GM19238 (cell line): ENCODE measurements around the gene CDKN1C.
A peak's percentile ranks its signal among the peaks of the same experiment; 100 is the strongest.

Source experiments
- DNase-seq: peaks from one replicate; pipeline ENCODE4 v3.0.0; 2011; ENCODE audit warnings: low spot score; ENCODE audit not compliant: insufficient read length

The CDKN1C gene

DNA sequence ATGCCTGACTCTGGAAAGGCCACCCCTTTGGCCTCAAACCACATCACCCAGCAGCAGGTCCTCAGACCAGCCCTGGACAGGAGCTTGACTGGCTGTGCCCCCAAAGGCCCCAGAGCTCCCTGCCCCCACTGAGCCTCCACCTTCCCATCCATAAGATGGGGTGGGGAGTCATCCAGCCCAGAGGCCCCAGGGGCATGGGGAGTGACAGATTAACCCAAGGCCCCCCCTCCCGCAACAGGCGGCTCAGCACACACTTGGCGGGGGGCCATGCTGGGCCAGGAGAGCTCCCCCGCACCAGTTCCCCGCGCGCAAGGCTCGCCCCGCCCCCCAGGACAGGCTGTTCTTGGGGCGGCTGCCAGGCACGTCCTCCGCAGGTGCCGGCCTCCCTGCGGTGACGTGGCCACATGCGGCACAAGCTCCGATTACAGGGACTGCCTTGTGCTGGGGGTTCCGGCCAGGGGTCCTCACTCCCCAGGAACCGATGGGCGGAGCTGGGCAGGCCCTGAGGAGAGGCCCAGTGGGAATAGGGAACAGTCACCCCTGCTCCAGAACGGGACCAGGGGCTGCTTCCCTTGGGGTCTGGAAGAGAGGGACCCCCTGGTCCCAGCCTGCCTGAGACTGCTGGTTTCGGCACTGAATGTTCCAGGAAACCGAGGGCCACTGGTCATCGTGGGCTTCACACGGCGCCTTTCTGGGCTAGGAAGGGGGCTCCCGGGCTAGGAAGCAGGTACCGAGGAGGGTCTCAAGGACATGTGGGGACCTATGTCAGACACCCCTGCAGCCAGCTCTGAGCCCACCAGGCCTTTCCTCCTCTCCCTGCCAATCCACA, 5.1 kb upstream of the CDKN1C start:
- DNase-seq = no peak

DNA sequence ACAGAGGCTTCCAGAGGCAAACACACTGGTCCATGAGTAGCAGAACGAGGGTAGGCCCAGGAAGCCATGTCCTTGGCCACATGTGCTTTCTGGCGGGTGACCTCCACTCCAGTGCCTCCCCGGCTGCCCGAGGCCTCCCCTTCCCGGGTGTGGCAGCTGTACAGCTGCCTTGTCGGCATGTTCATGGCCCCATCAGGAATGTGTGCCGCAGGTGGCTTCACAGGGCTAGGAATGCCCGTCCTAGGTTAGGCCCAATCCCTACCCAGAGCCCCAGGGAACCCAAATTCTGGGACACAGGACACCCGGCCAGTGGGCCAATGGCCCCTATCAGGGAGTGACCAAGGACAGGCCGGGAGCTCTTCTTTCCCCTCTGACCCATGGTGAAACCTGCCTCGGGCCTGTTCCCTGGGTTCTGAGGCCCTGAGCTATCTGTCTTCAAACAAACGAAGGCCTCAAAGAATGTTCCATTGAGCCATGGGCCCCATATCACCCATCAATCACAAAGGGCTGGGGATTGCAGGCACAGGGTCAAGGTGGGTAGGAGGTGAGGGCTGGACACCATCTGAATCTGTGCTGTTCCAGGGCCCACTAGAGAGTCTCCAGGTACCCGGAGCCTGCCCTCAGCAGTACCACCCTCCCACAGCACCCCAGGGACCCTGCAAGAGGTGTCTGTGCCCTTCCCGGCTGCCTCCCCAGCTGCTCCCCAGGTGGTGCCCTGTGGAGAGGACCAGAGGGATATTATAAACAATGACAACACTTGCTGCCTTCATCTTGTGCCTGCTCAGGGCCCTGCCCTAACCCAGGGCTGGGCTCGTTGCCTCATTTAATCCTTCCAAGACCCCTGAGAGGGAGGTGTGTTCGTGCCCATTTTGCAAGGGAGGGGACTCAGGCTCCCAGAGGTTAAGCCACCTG, 4.0 kb upstream of the CDKN1C start:
- no peak for DNase-seq

DNA sequence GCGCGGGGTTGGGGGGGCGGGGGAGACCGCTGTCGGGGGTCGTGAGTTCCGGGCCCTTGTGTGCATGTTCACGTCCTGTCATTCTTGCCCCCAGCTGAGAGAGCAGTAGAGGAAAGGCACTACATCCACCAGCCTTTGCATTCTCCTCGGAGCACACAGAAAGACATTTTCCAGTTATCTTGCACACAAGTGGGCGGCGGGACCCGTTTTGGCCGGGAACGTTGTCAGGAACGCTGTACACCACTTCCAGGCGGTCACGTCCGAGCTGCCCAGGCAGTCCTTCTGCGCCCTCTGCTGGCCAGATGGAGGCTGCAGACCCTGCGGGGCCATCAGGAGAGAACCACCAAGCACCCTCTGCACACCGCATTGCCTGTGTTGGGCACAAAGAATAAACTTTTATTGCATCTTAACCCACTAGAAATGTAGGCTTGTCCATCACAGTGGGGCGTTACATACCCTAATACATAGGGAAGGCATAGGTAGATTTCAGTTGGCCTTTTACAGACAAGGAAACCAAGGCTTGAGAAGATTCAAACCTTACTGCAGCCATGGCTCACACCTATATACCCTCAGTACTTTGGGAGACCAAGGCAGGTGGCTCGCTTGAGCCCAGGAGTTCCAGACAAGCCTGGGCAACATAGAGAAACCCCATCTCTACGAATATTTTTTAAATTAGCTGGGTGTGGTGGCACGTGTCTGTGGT, 2.8 kb upstream of the CDKN1C start:
- peak; percentile 80 for DNase-seq

GRCh38 chr11:2887515-2888195, 2.1 kb upstream of the CDKN1C start:
- DNase-seq = no peak

- no peak for DNase-seq
These were observed 1.4 kb upstream of the CDKN1C start for GRCh38 chr11:2886936-2887335.

DNA sequence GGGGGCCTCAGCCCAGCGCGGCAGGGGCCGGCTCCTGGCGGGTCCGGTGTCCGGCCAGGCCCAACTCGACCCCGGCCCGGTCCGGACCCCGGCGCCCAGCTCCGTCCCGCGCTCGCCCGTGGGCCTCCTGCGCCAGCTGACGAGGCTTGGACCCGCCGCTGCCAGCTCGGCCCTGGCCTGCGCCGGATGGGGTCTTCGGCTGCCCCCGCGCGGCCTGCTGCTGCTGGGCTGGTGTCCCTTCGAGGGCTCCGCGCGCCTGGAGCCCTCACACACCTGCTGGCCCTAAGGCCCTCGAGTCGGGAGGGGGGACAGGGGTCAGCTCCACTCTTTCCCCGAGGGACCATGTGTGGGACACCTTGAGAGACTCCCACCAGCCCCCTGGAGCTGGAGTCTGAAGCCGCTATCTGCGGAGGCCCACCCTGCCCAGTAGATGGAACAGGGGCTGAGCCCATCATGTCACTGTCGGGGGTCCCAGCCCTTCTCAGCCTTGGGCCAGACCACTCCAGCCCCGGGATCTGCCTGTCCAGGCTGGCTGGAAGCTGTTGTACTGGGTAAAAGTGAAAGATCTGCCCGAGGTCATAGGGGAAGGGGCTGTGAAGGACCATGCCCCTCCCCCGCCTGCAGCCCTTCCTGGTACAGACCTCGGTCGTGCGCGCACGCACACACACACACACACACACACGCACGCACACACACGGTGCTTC, 768 bp upstream of the CDKN1C start:
- no peak for DNase-seq

GRCh38 chr11:2885017-2885677, 428 bp downstream of the CDKN1C start:
- DNase-seq = peak; percentile 47

DNA sequence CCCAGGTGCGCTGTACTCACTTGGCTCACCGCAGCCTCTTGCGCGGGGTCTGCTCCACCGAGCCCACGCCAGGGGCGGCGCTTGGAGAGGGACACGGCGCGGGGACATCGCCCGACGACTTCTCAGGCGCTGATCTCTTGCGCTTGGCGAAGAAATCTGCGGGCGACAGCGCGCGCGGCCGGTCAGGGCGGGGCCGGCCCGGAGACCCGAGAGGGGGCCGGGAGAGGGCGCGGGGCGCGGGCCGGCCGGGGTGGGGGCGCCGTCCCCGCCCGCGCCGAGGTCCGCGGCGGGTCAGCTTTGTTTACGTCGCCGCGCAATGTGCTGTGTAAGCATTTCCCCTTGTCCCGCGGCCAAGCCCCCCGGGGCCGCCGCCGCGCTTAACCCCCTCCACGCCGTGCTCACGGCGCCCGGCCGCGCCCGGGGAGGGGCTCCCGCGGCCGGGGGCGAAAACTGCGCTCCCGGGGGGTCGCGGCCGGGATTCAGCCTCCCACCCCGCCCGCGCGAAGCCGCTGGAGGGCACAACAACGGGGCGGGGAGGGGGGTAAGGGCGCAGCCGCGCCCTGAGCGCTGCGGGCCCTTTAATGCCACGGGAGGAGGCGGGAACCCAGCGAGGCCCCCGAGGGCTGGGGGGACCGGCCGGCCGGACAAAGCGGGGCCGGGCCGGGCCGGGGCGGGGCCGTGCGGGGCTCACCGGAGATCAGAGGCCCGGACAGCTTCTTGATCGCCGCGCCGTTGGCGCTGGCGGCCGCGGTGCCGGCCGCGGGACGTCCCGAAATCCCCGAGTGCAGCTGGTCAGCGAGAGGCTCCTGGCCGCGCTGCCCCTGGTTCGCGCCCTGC, 1.4 kb downstream of the CDKN1C start:
- DNase-seq = no peak

DNA sequence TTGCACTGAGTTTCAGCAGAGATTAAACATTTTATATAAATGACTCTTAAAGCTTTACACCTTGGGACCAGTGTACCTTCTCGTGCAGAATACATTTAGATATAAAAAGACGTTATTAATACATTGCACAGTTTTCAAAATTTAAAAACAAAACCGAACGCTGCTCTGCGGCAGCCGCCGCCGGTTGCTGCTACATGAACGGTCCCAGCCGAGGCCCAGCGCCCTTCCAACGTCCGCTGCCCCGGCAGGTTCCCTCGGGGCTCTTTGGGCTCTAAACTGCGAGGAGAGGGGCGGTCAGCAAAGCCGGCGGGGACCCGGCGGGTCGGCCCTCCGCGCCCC, 2.0 kb downstream of the CDKN1C start:
- DNase-seq = no peak

- no peak for DNase-seq
These were observed 3.0 kb downstream of the CDKN1C start for GRCh38 chr11:2882396-2883110.

DNA sequence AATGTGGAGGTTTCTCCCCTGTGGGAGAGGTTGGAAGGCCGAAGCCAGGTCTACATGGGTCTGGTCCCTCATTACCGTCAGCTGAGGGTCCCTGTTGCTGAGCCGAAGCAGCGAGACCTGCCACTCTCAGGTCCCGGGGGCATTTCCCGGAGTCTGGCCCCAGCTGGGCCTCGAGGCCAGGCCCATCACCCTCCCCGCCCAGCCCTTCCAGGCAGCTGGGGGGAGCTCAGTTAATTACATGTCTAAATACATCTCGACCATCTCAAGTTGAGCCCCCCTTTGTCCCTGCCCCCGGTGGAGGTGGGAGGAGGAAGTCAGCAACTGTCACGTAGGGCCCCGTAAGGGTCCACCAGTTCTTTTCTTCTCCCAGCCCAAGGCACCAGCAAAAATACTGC, 3.6 kb downstream of the CDKN1C start:
- no peak for DNase-seq

DNA sequence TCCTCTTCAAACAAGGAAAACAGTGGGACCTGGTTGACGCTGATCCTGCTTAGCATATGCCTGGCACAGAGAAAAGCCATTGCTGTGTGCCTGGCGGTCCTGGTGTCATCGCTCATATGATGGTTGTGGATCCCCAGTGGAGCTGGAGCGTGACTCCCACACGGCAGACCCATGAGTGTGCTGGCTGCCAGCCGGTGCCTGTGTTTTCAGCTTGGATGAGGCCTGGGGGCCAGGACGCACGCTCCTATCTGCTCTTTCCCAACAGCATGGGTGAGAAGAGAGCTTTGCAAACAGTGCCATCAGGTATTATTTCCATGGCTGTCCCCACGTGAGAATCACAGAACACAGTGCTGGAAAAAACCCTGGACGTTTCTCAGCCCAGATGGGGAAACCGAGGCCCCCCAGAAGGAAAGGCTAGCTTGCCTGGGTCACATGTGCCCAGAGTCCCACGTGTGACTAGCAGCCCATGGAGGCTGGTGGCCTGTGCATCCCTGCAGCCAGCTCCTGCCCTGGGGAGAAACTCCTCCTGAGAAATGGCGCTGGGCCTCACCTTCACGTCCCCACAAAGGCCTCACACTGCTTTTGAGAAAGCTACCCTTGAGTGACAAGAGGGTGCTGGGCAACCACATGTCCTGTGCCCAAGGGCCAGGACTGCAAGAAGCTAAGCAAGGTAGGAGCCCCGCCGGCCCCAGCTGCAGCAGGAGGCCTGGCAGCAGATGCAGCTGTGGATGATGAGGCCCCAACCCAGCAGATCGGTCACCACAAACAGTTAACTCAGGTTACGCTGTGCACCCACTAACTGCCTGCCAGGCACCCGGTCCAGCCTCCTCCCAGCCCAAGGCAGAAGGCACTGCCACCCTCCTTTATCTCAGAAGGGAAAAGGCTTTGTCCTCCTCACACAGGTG, 4.2 kb downstream of the CDKN1C start:
- DNase-seq = no peak

DNA sequence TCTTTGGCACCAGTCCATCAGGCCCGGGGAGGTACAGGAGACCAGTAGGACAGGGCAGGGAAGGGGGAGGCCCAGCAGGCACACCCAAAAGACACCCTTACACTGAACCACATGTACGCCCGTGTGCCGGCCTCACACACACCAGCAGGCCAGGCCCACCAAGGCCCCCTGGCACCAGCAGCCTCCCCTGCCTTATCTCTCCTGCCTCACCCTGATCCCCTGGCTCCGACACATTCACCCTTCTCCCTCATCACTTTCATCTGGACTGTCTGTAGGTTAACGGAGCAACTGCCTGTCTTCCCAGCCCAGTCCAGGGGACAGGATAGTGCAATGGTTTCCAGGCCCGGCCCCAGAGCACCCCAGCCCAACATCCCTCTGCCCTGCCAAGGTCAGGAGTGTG, 4.9 kb downstream of the CDKN1C start:
- no peak for DNase-seq

- no peak for DNase-seq
These were observed 6.8 kb downstream of the CDKN1C start for GRCh38 chr11:2878782-2879181.

DNA sequence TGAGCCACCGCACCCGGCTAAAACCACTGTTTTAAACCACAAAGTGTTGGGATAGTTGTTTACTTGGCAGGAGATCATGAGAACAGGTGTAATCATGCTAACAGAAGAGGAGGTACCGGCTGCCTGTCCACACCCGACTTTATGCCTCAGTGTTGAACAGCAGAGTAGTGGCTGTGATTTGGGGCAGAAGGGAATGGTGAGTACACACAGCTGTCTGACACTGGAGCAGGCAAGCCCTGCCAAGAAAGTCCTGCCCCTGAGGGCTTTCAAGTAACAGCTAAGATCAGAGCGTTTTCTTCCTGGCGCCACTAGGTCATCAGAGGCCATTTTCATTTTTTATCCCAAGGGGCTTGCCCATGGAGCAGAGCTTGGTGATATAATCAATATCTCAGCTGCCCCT, 8.1 kb downstream of the CDKN1C start:
- no peak for DNase-seq

DNA sequence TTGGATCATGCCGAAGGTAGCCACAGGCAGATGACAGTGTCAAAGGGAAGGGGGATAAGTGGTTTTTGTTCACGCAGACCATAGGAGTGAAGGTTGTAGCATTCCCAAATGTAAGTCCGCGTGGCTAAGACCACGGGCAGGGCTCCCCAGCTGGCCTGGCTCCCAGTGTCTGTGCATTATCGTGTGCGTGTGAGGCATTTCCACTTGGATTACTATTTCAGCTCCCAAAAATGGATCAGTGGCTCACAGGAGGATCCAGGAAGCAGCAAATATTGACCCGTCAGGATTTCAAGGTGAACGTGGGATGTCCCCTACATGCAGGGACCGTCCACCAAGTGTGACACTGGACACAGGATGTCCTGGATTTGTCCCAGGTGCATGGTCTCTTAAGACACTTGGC, 10.6 kb downstream of the CDKN1C start:
- DNase-seq = no peak

DNA sequence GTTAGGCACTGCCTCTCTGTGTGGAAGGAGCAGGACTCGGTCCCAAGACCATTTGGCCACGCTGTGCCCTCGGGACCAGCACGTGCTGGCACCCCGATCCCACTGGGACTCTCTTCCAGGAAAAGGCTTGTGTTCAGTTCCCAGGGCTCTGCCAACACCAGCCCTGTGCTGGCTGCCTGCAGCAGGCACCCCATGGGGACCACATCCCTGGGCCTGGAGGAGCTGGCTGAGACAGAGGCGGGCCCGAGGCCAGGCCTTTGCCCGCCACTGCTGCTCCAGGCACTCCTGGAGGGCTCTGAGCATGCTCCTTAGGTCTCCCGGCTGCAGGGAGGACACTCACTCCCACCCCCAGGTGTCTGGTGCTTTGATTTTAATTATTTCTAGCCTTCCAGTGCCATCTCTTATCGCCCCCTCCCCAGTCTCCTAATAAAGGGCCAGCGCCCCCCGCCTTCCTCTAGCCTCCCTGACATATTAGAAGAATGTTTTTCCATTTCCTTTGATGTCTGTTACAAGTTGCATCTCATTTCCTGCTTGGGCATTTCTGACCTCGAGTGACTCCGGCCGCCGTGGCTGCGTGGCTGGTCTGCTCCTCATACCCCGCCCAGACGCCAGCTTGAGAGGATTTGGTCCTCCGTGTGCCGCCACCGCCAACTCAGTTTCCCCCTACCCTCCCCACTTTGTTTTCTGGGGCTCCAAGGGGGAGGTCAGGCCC, 14.4 kb downstream of the CDKN1C start:
- DNase-seq = no peak
